ENCODE results near the gene ZBTB38. TPM values are rescaled to one million over a fixed set of nuclear protein-coding genes. Genes with fewer than 3 reads are reported as not detected.
A peak's percentile ranks its signal among the peaks of the same experiment; 100 is the strongest.

ZBTB38 gene
- total and polyA plus RNA-seq, 2 of the 13 experiments (the other 11 are each of a cell fraction or from before 2014, with no cell fraction given) = 26.8 to 51.7 TPM

GRCh38 chr3:141372656-141373055, 4.4 kb downstream of the ZBTB38 start:
- Histone ChIP-seq H3K4me2 (ENCODE audit: low read depth, low read length) (no peak overlapping the region), H4K20me1 (ENCODE audit: insufficient read depth, low read length) (no peaks in the 10 kb centered on the region), H3K27me3 (ENCODE audit: control insufficient read depth in 1 of 2, insufficient read depth in 2 of 2, low read length in 2 of 2) (no peaks in the 10 kb centered on the region), H3K36me3 (replicated peaks in 1 of 2; ENCODE audit: control insufficient read depth in 1 of 2, insufficient read depth in 2 of 2, low read length in 2 of 2) (peaks cover 7 to 29% of the 10 kb centered on the region in 2 experiments; a peak in 3 of 5 replicates), H2AFZ (ENCODE audit: low read length) (no peak overlapping the region), H3K4me1 (ENCODE audit: insufficient read depth, low read length) (peaks cover 53% of the 10 kb centered on the region), H3K4me3 (replicated peaks in 1 of 3; ENCODE audit: insufficient read depth in 1 of 3, low read depth in 2 of 3, low read length in 3 of 3) (no peak overlapping the region), H3K27ac (ENCODE audit: extremely low read length, insufficient read depth, low read length) (no peak overlapping the region), H3K79me2 (ENCODE audit: insufficient read depth, low read length) (peaks cover 16% of the 10 kb centered on the region), H3K9me3 (ENCODE audit: low read length) (no peaks in the 10 kb centered on the region), H3K9ac (ENCODE audit: insufficient read depth, low read depth, low read length) (no peak overlapping the region)
- intact Hi-C loops (cut with micrococcal nuclease; ENCODE audit: unreplicated experiment) = no loop called here
- BruUV-seq (replicated peaks) = no TSS peak
- in situ Hi-C loops (cut with HindIII; ENCODE audit: extremely low pct_ligation_motif_present, low pct_unique_long_range_greater_than_20kb) = no loop called here
- ATAC-seq (no peak), FAIRE-seq (no peak), DNase-seq (ENCODE audit: low spot score) (no peak)
- no peak for TF ChIP-seq ZNF703 (CRISPR knock-in tag; IDR thresholded peaks at IDR 0.05; ENCODE audit: borderline replicate concordance)
- TF ChIP-seq CEBPB (IDR thresholded peaks at IDR 0.05; ENCODE audit: borderline replicate concordance, low read depth, low read length) = no peak
- TF ChIP-seq RBFOX2 (IDR thresholded peaks at IDR 0.05; ENCODE audit: low read depth, low read length) = 0 out of 2 replicates have a peak, but pooled peaks have one; percentile 6
- no peak for TF ChIP-seq POLR2G (IDR thresholded peaks at IDR 0.05; ENCODE audit: low read depth, low read length)
- ChIA-PET POLR2A (interaction anchor here (1.5 to 3.9 kb wide), 2 partner anchors 40 to 115 kb away, joined by 3 to 16 read pairs; no protein-coding TSS in a partner anchor), CTCF (ENCODE audit: low intra/inter-chr PET ratio, low total read pairs) (no interaction called here)

- Histone ChIP-seq H3K79me2 (ENCODE audit: insufficient read depth, low read length) (peaks cover 16% of the 10 kb centered on the region), H3K4me2 (ENCODE audit: low read depth, low read length) (no peak overlapping the region), H3K4me3 (replicated peaks in 1 of 3; ENCODE audit: insufficient read depth in 1 of 3, low read depth in 2 of 3, low read length in 3 of 3) (no peak overlapping the region), H3K27ac (ENCODE audit: extremely low read length, insufficient read depth, low read length) (no peak overlapping the region), H3K36me3 (replicated peaks in 1 of 2; ENCODE audit: control insufficient read depth in 1 of 2, insufficient read depth in 2 of 2, low read length in 2 of 2) (peaks cover 8 to 33% of the 10 kb centered on the region in 2 experiments; a peak in 3 of 5 replicates), H4K20me1 (ENCODE audit: insufficient read depth, low read length) (no peaks in the 10 kb centered on the region), H3K27me3 (ENCODE audit: control insufficient read depth in 1 of 2, insufficient read depth in 2 of 2, low read length in 2 of 2) (no peaks in the 10 kb centered on the region), H3K9me3 (ENCODE audit: low read length) (no peaks in the 10 kb centered on the region), H3K9ac (ENCODE audit: insufficient read depth, low read depth, low read length) (no peak overlapping the region), H3K4me1 (ENCODE audit: insufficient read depth, low read length) (peaks cover 48% of the 10 kb centered on the region), H2AFZ (ENCODE audit: low read length) (no peak overlapping the region)
- ATAC-seq (no peak), DNase-seq (ENCODE audit: low spot score) (no peak), FAIRE-seq (no peak)
- BruUV-seq (replicated peaks) = no TSS peak
- in situ Hi-C loops (cut with HindIII; ENCODE audit: extremely low pct_ligation_motif_present, low pct_unique_long_range_greater_than_20kb) = no loop called here
- POLR2A ChIA-PET = interaction anchor here (1.5 to 3.9 kb wide), 2 partner anchors 39 to 115 kb away, joined by 3 to 16 read pairs; no protein-coding TSS in a partner anchor
- TF ChIP-seq ZSCAN22 (CRISPR knock-in tag; IDR thresholded peaks at IDR 0.05) (no peak), ZMAT3 (CRISPR knock-in tag; conservative IDR thresholded peaks at IDR 0.05) (no peak), ZNF180 (CRISPR knock-in tag; IDR thresholded peaks at IDR 0.05; ENCODE audit: borderline replicate concordance, low read depth) (no peak), ZNF557 (CRISPR knock-in tag; IDR thresholded peaks at IDR 0.05) (no peak), TOPORS (CRISPR knock-in tag; IDR thresholded peaks at IDR 0.05) (no peak), SOX5 (CRISPR knock-in tag; IDR thresholded peaks at IDR 0.05; ENCODE audit: borderline replicate concordance) (no peak), ZC3H13 (CRISPR knock-in tag; IDR thresholded peaks at IDR 0.05) (no peak), ZNF891 (CRISPR knock-in tag; IDR thresholded peaks at IDR 0.05) (no peak), RBM22 (optimal IDR thresholded peaks at IDR 0.05; ENCODE audit: low read length) (no peak), IRX3 (CRISPR knock-in tag; IDR thresholded peaks at IDR 0.05; ENCODE audit: borderline replicate concordance, low read depth) (no peak)
- CTCF ChIA-PET (ENCODE audit: low intra/inter-chr PET ratio, low total read pairs) = no interaction called here
- intact Hi-C loops (cut with micrococcal nuclease; ENCODE audit: unreplicated experiment) = no loop called here
Observed at GRCh38 chr3:141373232-141373631, 4.9 kb downstream of the ZBTB38 start.

Data from HepG2 (cell line).